ENCODE data around the gene BRICD5. TPM values are rescaled to one million over a fixed set of nuclear protein-coding genes. Genes with fewer than 3 reads are reported as not detected.

BRICD5 gene
- polyA plus RNA-seq, 1 donor, result 7.8 TPM

DNA sequence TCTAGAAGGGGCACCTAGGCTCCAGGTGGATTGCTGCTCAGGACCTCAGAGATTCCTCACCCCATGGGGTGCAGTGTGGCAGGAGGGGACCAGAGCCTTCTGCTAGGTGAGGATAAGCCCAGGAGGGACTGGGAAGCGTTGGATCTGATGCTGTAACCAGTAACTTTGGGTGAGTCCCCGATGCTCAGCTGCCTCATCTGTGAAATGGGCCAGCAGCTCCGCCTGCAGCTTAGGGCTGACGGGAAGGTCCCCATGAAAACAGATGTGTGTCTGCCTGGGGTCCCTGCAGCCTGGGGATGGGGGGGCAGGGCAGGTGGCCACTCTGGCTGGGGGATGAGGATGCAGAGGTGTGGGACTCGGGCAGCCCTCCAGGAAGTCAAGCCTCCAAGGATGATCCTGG is 11.6 kb downstream of the BRICD5 start:
- no peak for DNase-seq

GRCh38 chr16:2198283-2198682 is 12.4 kb downstream of the BRICD5 start:
- no peak for DNase-seq

DNA sequence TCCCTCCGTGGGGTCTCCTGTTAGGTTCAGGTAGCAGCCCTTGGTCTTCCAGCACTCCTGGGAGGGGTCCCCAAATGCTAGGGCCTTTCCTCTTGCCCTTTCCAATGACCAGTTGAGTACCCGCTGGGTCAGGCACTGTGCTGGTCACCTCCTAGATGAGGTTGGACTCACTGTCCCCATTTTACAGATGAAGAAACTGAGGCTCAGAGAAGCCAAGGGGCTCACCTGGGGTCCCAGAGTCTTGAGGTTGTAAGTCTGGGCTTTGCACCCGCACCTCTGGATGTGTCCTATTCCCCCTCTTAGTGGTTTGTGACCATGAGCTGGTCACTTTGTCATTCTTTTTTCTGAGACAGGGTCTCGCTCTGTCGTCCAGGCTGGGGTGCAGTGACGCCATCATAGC is 12.9 kb downstream of the BRICD5 start:
- no peak for DNase-seq

DNA sequence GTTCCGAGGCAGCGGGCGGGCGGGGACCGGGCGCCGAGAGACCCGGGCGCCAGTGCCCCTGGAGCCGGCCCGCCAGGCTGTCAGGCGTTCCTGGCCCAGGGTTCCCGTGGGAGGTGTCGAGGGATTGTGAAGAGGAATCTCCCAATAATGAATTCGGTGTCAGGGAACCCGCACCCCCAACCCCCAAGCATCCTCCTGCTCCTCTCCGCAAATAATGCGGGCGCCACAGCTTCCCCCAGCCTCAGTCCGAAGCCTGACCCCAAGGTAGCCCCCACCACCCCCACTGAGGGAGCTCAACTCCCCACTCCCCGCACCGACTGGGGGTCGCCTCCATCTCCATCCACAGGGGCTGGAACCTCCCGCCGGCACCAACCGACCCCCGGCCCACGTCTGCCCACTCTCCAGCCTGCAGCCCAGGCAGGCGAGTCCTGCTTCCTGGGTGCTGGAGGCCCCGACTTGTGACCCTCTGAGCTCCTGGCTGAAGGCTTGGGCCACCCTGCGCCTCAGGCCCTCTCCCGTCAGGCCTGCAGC is 13.6 kb downstream of the BRICD5 start:
- DNase-seq, result no peak

DNA sequence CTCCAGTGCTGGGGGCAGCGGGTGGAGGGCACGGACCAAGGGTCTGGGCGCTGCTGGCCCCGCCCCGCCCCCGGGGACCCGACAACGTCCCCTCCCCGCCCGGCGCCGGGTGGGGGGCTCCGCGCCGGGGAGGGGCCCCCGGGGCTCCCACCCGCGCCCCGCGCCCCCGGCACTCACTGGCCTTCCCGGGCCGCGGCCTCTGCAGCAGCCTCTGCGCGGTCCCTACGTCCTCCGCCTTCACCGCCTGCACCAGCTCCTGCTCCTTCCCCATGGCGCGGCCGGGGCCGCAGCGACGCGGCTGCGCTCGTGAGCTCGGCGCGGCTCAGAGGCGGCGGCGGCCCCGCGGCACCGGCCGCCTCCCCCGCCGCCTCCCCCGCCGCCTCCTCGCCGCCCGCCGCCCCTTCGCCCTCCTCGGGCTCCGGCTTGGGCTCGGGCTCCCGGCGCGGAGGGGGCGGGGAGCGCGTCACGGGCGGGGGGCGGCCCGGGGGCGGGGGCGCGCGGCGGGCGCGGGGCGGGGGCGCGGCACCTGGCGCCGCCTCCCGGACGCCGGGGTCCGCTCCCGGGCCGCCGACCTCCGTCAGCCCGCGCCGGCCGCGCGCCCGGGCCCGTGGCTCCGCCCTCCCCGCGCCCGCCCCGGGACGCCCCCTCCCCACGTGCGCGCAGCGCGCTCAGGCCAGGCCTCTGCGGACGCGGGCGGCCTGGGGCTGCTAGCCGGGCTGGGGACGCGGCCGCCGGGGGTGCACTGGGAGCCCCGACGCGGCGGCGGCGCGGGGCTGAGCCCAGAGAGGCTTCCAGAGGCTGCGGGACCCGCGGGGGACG is 14.3 kb downstream of the BRICD5 start, which contains the start of gene CASKIN1:
Gene CASKIN1, minus strand, starts transcription at position 444 of the 819 bp plus-strand sequence. Its CDS starts 173 bp downstream, at position 271.
- DNase-seq, result no peak

DNA sequence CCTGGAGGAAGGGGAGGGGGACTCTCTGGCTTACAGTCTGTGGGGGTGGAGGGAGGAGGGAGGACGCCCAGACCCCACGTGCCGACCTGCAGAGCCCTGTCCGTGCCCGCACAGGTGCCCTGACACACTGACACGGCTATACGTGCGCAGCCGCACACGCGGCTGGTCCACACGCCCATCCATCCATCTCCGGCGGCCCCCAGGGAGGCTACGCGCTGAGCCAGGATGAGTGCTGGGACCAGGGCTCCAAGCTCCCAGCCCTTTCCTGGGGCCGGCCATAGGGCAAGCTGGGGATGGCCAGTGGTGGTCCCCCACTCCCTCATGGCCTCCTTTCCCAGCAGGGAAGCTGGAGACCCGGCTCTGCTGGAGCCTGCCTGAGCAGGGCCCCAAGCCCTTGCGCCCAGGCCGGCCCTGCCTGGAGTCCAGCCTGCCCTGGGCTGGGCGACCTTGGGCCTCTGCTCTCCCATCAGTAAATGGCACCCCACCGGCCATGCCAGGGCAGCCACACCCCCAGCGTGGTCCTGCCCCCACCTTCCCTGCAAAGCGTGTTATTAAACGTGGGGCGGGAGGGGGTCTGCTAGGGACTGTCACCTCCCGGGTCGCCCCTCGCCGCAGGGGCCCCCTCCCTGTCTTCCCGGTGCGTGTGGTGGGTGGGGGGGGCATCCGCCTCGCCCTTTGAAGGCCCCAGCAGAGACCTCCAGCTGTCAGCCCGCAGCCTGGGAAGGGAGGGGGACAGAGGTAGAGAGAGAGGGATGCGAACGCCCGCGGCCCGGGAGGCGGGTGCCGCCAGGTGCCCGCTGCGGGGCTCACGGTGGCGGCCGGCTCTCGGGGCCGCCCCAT is 15.1 kb downstream of the BRICD5 start:
- no peak for DNase-seq

GRCh38 chr16:2194852-2195321 is 15.8 kb downstream of the BRICD5 start:
- DNase-seq, result no peak

GRCh38 chr16:2194166-2194834 is 16.4 kb downstream of the BRICD5 start:
- no peak for DNase-seq

- no peak for DNase-seq
Observed at GRCh38 chr16:2191446-2191706, 19.3 kb downstream of the BRICD5 start.

- no peak for DNase-seq
Observed at GRCh38 chr16:2190659-2191445, 19.8 kb downstream of the BRICD5 start.

GRCh38 chr16:2190002-2190658 is 20.5 kb downstream of the BRICD5 start:
- no peak for DNase-seq

- no peak for DNase-seq
Observed at GRCh38 chr16:2189252-2189893, 21.3 kb downstream of the BRICD5 start.

DNA sequence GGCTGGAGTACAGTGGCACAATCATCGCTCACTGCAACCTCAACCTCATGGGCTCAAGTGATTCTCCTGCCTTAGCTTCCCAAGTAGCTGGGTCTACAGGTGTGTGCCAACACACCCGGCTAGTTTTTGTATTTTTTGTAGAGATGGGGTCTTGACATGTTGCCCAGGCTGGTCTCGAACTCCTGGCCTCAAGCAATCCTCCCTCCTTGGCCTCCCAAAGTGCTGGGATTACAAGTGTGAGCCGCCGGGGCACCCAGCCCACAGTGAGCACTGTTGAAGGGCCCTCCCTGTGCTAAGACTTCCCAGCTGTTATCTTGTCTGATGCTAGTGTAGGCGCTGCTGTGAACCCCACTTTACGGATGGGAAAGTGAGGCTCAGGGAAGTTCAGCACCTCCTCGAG is 22.3 kb downstream of the BRICD5 start:
- no peak for DNase-seq

DNA sequence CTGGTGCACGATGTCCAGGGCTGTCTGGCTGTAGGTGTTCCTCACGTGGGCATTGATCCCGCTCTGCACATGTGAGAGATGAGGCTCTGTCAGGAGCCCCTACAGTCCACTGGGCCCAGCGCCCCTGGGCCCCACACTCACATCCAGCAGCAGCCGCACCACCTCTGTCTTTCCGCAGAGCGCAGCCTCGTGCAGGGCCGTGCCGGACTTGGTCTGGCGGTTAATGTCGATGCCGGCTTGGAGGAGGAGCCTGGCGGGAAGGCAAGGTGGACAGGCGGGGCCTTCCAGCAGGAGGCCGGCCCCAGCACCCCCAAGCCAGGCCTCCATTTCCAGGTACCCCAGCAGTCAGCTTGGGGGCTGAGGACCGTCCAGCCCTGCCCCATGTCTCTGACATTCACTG is 23.5 kb downstream of the BRICD5 start:
- no peak for DNase-seq

GRCh38 chr16:2186505-2186904 is 24.2 kb downstream of the BRICD5 start:
- DNase-seq, result no peak

DNA sequence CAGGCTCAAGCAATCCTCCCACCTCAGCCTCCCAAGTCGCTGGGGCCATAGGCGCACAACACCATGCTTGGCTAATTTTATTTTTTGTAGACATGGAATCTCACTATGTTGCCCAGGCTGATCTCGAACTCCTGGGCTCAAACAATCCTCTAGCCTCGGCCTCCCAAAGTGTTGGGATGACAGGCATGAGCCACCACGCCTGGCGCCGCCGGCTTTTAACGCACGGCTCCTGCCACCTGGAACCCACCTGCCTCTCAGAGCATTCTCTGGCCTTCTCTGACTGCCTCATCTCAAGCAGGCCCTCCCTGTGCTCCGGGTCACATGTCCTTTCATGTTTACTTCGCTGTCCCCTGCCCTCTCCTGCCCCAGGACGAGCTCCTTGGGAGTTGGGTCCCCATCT is 24.6 kb downstream of the BRICD5 start:
- DNase-seq, result no peak

GRCh38 chr16:2184962-2185361 is 25.7 kb downstream of the BRICD5 start:
- no peak for DNase-seq

- DNase-seq, result no peak
Observed at GRCh38 chr16:2184346-2184745, 26.3 kb downstream of the BRICD5 start.

GRCh38 chr16:2183671-2184070 is 27.0 kb downstream of the BRICD5 start:
- no peak for DNase-seq

DNA sequence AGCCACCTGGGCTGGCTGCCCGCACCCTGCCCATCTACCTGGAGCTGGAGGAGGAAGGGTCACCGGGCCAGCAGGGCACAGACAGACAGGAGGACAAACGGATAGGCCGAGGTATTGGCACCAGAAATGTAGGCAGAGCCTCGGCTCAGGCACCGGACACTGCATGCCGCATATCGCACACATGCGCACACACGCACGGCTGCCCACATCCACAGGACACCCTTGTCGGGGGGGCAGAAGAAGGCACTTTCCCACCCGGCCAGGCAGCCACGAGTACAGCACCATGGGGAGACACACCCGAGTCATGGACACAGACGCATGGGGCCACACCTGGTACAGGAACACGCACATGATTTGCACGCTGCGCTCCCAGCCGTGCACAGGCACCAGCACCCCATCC is 28.7 kb downstream of the BRICD5 start:
- DNase-seq, result no peak
